ENCODE results near the gene FAAP24.
"Not testable (repeated sequence)": the region's sequence is repeated elsewhere in the genome, so short reads cannot be mapped to it uniquely, and the experiment has no call there.

Gene FAAP24, protein sequence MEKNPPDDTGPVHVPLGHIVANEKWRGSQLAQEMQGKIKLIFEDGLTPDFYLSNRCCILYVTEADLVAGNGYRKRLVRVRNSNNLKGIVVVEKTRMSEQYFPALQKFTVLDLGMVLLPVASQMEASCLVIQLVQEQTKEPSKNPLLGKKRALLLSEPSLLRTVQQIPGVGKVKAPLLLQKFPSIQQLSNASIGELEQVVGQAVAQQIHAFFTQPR

DNA sequence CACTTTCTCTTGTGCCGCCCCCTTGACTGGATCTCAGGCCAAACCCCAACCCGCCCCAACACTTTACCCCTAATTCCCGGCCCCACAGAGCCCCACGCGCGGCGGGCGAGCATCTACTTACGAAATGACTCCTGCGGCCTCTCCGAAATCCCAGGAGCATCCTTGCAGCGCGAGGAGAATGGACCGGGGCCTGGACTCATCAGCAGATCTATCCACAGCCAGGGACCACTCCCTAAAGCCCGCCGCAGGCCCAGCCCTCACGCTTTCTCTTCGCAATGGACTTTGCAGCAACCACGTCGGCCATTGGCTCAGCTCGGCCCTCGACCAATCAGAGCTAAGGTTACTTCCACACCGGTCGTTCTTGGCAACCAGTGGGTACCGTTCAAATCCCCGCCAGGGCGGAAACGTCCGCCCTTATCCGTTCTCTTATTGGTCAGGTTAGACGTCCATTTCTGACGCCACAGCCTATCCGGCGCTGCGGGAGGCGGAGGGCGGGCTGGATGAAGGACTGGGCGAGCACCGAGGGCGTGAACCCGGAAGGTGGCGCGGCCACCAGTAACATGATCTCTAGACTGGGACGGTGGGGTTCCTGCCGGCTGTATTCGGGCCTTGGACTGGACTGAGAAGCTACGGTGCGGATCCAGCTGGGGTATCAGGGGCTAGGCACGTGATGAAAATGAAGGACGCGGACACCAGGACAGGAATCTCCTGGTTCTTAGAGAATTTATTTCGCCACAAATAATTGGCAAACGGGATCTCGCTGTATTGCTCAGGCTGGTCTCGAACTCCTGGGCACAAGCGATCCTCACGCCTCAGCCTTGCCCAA lies at the start of gene FAAP24, which contains the start of gene CEP89:
FAAP24 (plus strand) TSS at position 528 of the 826 bp plus-strand sequence. CDS start 955 bp downstream, outside the sequence.
CEP89 (minus strand) TSS at position 244 of the 826 bp plus-strand sequence; CDS start at position 160, 84 bp downstream.
- peak; percentile 97 for DNase-seq

DNA sequence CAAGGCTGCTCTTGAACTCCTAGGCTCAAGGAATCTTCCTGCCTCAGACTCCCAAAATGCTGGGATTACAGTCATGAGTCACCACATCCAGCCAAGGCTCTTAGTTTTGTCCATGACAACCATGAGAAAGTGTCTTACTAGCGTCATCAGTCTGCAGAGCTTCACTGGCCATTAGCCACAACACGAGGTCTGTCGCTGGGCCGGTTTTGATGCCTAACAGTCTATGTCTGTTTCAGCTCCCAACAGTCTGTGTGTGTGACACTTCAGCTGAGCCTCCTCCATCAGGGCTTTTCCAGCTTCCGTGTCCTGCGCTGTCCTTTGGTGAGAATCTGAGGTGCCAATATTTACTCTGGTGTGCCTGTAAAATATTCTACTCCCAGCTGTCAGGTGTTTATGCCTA lies 47.8 kb upstream of the FAAP24 start:
- DNase-seq, result no peak

DNA sequence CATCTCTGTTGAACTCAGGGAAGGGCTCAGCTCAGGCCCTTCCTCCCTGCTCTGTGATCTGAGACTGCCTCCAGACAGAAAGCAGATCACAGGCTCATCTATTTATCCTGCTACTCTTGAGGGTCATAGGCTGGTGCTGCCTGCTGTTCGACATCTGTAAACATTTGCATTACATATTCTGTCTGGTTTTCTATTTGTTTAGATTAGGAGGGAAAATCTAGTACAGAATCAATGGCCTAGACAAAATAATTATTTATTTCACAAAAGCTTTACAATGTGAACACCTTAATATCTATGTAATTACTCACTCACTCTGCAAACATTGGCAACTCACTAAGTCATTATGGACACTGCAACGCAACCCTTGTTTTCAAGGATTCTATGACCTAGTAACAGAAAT lies 43.2 kb upstream of the FAAP24 start:
- DNase-seq, result no peak

DNA sequence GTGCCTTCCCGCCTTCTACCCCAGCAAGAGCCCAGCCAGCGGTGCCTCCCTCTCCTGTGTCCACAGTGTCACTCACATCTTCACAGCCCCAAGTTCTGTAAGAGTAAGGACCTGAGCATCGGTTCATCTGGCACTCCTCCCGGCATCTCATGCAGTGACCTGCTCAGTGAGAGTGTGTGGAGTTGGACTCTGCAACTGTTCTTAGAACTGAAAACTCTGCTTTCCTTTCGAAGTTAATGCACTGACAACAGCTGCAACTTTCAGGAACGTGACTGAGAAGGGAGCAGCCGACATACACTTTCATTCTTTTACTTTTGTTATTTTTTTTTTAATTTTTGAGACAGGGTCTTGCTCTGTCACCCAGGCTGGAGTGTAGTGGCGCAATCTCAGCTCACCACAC lies 41.5 kb upstream of the FAAP24 start:
- no peak for DNase-seq

DNA sequence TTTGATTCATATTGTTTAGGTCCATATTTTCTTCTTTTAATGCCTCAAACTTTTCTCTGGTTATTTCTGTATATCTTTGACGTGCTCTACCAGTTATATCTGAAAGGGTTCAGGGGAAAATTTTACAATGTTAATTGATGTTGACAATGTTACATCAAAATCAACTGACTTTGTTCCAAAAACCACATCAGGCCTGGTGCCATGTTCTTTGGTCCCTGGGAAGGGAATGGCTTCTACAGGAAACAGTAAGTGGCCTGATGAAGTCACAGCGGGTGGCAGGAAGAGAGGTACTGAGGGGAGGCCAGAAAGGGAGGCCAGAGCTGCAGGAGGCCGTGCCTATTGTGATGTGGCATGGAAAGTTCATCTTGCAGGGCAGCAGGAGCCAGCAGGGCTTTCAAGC lies 38.5 kb upstream of the FAAP24 start:
- no peak for DNase-seq

DNA sequence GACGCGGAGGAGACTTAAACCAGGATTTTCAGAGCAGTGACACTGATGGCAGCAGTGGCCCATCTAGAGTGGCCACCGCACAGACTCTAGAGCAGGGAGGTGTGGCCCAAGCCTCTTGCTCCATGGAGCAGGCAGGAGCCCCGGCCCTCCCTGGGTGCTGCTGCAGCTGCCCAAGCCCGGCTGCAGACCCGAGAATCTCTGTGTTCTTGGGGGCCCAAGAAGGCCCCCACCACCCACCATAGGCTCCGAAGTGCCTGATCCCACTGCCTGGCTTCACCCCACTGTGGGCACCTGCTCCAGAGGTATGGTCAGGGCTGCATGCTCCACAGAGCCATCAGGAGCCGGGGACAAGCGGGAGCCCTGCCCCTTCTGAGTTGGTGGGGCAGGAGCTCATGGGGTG lies 36.4 kb upstream of the FAAP24 start:
- DNase-seq, result no peak

DNA sequence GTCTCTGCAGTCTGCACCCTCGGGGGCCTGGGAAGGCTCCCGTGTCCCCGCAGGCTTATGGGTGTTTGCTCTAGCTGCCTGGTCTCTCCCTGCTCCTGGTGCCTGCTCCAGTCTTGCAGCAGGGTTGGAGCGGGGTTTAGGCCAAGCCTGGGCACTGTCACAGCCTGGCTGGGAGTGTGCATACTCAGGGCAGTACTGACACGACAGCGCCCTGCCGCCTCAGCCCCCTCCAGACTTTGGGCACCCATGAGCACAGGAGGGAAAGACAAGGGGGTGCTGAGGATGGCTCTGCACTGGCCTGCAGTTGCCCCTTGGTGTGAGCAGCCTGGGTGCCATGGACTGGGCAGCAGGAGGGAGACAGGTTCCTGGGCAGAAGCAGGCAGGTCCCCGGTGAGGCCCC lies 36.0 kb upstream of the FAAP24 start:
- no peak for DNase-seq

DNA sequence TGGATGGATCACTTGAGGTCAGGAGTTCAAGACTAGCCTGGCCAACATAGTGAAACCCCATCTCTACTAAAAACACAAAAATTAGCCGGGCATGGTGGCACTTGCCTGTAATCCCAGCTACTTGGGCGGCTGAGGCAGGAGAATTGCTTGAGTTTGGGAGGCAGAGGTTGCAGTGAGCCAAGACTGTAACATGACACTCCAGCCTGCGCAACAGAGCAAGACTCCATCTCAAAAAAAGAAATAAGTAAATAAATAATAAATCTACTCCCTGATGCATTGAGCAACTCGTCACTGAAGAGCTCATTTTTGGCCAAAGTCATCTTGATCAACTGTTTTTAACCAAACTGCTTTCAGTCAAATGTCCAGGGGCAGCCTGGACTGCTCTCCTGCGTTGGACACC lies 30.8 kb upstream of the FAAP24 start:
- DNase-seq, result not testable (repeated sequence)

DNA sequence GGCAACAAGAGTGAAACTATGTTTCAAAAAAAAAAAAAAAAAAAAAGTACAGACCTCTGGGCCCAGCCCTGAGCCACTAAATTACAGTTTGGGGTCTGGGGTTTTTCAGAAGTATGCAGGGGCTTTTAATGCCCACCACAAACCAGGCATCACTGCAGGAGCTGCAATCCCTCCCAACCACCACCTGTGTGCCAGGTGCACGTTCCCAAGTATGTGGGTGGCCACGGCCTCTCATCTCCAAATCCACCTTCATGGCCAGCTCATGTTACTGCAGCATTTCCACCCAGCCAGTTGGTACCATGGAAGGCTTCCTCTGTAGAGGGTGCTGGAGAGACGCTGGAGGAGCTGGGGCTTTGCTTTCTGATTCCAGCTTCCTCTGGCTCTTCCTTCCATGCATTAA lies 26.8 kb upstream of the FAAP24 start:
- DNase-seq, result no peak

DNA sequence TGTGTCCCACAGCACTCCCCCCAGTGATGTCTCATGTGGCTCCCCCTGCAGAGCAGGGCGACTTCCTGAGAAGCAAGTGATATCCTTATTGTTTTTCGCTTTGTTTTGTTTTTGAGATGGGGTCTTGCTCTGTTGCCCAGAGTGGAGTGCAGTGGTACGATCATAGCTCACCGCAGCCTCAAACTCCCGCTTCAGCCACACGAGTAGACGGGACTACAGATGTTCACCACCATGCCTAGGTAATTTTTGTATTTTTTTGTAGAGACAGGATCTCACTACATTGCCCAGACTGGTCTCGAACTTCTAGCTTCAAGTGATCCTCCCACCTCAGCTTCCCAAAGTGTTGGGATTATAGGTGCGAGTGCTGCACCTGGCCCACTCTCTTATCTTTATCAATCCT lies 5.3 kb upstream of the FAAP24 start:
- no peak for DNase-seq

DNA sequence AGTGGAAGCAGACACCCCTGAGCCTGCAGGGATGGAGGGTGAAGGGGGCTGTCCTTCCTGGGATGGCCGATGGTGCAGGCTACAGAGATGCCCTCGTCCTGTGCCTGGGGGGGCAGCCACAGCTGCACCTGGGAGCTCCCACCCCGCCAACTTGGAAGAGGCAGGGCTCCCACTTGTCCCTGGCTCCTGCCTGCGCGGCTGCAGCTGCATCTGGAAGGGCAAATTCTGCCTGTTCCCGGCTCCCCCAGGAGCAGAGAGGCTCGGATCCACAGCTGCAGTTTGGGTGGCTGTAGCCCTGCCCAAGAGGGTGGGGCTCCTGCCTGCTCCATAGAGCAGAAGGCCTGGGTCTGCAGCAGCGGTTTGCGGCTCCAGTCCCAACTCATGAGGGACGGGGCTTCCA lies 2.5 kb upstream of the FAAP24 start:
- no peak for DNase-seq

DNA sequence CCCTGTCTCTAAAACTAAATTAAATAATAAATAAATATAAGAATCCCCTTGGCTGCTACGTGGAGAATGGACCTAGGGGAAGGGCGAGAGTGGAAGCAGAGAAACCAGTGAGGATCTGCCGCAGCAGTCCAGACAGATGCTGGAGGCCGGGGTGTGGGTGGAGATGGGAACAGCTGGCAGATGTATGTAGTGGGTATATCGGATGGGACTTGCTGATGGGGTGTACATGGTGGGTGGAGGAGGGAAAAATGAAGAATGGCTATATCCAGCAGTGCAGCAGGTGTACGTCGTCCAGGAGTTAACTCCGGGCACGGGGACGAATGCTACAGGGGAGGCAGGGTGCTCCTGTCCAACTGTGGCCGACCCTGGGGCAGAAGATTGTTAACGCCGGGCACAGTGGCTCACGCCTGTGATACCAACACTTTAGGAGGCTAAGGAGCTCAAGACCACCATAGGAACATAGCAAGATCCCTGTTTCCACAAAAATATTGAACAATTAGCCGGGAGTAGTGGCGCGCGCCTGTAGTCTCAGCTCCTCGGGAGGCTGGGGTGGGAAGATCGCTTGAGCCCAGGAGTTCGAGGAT lies 938 bp upstream of the FAAP24 start:
- DNase-seq, result no peak

DNA sequence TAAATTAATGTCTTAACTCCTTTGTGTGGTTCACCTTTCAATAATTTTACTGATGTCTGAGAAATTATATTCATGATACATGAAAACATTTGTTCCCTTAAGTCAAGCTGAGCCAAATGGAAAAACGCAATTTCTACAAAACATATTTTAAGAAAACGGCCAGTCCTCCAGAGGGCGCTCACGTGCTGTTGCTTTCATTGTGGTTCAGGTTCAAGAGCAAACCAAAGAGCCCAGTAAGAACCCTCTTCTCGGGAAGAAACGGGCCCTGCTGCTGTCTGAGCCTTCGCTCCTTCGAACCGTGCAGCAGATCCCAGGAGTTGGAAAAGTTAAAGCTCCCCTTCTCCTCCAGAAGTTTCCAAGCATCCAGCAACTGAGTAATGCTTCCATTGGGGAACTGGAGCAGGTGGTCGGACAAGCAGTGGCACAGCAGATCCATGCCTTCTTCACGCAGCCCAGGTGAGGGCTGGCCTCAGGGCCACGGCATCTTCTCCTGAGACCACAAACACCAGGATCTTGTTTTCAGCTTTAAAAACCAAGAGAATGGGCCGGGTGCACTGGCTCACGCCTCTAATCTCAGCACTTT lies 4.3 kb downstream of the FAAP24 start:
- DNase-seq, result peak; percentile 61

DNA sequence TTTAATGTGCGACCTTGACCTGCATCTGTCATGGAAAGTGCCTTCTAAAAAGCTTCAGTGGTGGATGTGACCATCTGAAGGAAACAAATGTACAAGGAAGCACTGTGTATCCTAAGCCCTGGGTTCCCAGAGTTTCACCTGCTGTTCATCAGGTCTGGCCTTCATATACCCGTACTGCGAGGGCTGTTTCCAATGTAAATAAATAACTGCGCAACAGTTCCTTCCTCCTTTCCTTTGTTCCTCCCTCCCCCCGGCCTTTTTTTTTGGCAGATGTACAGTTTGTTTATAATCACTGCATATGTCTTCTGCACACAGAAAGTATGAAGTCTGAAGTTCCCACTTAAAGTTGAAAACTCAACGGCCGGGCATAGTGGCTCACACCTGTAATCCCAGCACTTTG lies 5.2 kb downstream of the FAAP24 start:
- DNase-seq, result no peak

DNA sequence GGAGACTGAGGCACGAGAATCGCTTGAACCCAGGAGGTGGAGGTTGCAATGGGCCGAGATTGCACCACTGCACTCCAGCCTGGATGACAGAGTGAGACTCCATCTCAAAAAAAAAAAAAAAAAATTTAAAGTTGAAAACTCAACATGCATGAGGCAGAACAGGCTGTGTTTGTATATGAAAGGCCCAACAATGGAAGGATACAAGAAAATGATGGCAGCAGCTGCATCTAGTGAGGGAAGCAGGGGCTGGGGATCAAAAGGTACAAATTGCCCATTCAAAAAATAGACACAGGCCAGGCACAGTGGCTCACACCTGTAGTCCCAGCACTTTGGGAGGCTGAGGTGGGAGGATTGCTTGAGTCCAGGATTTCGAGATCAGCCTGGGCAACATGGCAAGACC lies 5.8 kb downstream of the FAAP24 start:
- DNase-seq, result not testable (repeated sequence)

DNA sequence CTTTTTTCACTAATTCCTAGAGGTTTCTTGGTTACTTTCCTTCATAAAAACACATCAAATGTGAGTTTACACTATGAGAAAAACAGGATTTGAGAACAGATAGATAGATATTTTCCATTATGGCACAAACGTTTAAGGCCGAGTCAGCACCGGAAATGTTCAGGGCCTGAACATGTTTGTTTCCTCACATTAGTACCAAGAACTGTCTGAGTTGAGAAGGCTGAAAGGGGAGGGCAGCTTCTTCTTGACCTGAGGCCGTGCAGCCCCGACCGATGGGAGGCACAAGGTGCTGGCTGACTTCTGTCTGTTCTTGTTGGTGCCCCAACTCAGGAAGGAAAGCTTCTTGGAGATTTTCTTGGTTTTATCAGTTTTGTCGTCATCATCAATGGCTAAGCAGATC lies 7.8 kb downstream of the FAAP24 start:
- DNase-seq, result not testable (repeated sequence)

DNA sequence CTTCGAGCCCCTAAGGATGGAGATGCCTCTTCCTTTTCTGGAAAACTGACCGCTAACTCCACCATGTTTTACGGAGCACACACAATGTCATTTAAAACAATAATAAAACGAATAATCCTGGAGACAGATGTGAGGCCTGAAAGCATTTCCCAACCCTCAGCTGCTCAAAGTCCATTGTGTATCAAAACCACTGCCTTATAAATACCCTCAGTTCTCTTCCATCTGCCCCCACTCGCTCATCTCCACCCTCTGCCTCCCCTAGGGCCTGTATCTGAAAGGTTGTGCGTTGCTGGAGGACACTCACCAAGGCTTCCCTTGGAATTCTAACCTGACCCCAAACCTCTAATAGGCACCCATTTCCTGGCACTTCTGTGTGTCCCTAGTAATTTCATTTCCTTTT lies 10.4 kb downstream of the FAAP24 start:
- DNase-seq, result not testable (repeated sequence)

DNA sequence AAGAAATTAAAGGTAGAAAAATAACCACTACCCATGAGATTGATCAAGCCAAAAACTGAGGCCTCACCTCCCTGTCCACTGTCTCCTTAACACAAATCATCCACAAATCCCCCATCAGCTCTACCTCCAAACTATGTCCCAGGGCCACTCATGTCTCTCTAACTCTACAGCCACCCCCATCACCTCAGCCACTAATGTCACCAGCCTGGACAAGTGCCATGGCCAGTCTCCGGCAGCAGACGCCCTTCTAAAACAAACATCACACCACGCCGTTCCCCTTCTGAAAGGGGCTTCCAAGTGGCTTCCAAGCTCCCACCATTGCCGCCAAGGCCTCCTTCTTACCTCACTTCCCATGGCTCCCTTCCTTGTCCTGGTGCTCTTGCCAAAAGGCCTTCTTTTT lies 16.2 kb downstream of the FAAP24 start:
- not testable (repeated sequence) for DNase-seq

DNA sequence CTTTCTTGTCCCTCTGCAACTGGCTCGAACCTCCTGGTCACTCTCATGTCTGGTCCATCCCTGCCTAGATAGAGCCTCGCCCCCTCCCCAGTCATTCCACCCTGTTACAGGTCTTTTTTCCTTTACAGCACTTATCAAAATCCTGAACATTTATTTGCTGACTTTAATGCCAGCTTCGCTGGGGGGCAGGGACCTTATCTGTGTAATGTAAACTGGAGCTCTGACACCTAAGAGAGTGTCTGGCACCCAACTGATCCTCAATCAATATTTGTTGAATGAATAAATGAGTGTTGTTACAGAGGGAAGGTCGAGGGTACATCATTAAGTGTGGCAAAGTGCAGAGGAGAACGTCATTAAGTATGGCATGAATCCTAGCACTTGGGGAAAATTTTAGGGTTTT lies 16.7 kb downstream of the FAAP24 start:
- no peak for DNase-seq

DNA sequence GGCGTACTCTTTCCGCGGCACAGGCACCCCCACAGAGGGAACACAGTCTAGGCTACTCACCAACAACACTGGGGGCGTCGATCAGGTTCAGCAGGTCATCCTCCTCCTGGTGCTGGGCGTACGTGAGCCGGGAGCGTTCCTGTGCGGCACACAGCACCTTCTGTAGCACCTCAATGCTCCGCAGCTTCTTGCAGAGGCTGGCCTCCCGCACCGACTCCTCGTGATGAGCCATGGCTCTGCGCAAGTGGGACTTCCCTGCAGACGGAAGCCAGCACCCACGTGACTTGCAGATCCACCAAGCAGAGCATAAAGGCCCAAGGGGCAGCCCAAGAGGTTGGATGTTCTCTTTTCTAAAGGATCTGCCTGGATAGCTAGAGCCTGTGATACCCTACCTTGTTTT lies 23.9 kb downstream of the FAAP24 start:
- not testable (repeated sequence) for DNase-seq

DNA sequence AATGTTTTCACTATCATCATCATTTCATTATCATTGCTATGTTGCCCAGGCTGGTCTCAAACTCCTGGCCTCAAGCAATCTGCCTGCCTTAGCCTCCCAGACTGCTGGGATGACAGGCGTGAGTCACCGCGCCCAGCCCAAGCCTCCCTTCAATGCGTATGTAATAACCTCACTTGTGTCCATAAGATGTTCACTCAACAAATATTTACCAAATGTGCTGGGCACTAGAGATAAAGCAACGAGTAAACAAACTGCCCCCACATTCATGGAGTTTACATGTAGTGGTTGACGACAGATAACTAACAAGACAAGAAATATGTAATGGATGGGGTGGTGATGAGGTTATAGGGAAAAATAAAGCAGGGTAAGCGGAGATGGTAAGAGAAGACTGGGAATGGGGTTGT lies 25.0 kb downstream of the FAAP24 start:
- DNase-seq, result not testable (repeated sequence)

DNA sequence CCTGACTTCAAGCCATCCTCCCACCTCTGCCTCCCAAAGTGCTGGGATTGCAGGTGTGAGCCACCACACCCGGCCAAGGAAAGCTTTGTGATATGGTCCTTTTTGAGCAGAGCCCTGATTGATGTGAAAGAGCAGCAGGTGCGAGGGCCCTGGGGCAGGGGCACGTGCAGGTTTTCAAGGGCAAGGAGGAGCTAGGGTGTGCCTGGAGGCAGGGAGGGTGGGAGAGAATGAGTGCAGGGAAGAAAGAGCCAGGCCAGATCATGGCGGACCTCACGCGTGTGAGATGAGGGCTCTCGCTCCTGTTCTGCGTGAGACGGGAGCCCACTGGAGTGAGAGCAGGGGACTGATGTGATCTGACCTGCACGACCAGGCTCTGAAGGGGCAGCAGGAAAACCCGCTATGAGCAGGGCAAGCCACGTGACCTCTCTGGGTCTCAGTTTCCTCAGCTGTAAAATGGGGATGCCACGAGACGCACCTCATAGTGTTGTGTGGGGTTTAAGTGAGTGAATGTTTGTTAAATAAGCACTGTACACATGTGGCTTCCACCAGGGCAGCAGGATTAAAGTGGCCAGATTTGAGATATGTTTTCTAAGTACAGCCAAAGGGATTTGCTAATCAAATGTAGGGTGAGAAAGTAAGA lies 25.8 kb downstream of the FAAP24 start:
- no peak for DNase-seq

DNA sequence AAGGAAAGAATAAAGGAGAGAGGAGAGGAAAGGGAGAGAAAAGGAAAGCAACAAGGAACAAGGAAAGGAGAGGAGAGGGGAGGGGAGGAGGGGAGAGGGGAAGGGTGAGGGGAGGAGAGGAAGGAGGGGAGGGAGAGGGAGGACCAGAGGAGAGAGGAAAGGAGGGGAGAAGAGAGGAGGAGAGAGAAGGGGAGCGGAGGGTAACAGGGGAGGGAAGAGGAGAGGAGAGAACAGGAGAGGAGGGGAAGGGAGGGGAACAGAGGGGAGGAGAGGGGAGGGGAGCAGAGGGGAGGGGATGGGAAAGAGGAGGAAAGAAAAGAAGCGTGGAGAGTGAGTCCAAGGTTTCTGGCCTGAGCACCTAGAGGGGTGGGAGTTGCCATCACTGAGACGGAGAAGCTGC lies 26.7 kb downstream of the FAAP24 start:
- DNase-seq, result no peak
